ENCODE results near the gene EFR3B.

EFR3B gene

GRCh38 chr2:25178976-25179375 is 137.1 kb downstream of the EFR3B start:
- Histone ChIP-seq H3K4me1 (ENCODE audit: control insufficient read depth in 1 of 2, insufficient read depth in 1 of 2, low read depth in 1 of 2, low read length in 1 of 2) (no peaks in the 10 kb centered on the region), H3K36me3 (no peaks in the 10 kb centered on the region), H3K27me3 (peaks cover 24% of the 10 kb centered on the region), H3K4me3 (ENCODE audit: low read depth in 1 of 2, low read length in 1 of 2) (no peak overlapping the region), H3K9me3 (no peaks in the 10 kb centered on the region), H3K27ac (no peak overlapping the region)
- TF ChIP-seq CTCF (IDR thresholded peaks at IDR 0.05) = no peak

GRCh38 chr2:25184254-25184653 is 142.4 kb downstream of the EFR3B start:
- TF ChIP-seq CTCF (IDR thresholded peaks at IDR 0.05) = no peak
- H3K4me3 ChIP-seq (ENCODE audit: low read depth in 1 of 2, low read length in 1 of 2) = no peak overlapping the region
- no peaks in the 10 kb centered on the region for H3K9me3 ChIP-seq
- H3K27me3 ChIP-seq = peaks cover 11% of the 10 kb centered on the region
- no peaks in the 10 kb centered on the region for H3K4me1 ChIP-seq (ENCODE audit: control insufficient read depth in 1 of 2, insufficient read depth in 1 of 2, low read depth in 1 of 2, low read length in 1 of 2)
- H3K27ac ChIP-seq = no peak overlapping the region
- no peaks in the 10 kb centered on the region for H3K36me3 ChIP-seq

- no peaks in the 10 kb centered on the region for H3K36me3 ChIP-seq
- no peaks in the 10 kb centered on the region for H3K27me3 ChIP-seq
- H3K4me1 ChIP-seq (ENCODE audit: control insufficient read depth in 1 of 2, insufficient read depth in 1 of 2, low read depth in 1 of 2, low read length in 1 of 2) = no peaks in the 10 kb centered on the region
- H3K27ac ChIP-seq = no peak overlapping the region
- H3K4me3 ChIP-seq (ENCODE audit: low read depth in 1 of 2, low read length in 1 of 2) = no peak overlapping the region
- no peaks in the 10 kb centered on the region for H3K9me3 ChIP-seq
- no peak for TF ChIP-seq CTCF (IDR thresholded peaks at IDR 0.05)
These were observed 146.0 kb downstream of the EFR3B start for GRCh38 chr2:25187729-25188350.

GRCh38 chr2:25188405-25188804 is 146.5 kb downstream of the EFR3B start:
- no peaks in the 10 kb centered on the region for H3K27me3 ChIP-seq
- no peaks in the 10 kb centered on the region for H3K9me3 ChIP-seq
- H3K36me3 ChIP-seq = no peaks in the 10 kb centered on the region
- H3K4me3 ChIP-seq (ENCODE audit: low read depth in 1 of 2, low read length in 1 of 2) = no peak overlapping the region
- no peak overlapping the region for H3K27ac ChIP-seq
- no peak for TF ChIP-seq CTCF (IDR thresholded peaks at IDR 0.05)
- no peaks in the 10 kb centered on the region for H3K4me1 ChIP-seq (ENCODE audit: control insufficient read depth in 1 of 2, insufficient read depth in 1 of 2, low read depth in 1 of 2, low read length in 1 of 2)

GRCh38 chr2:25190536-25190935 is 148.7 kb downstream of the EFR3B start:
- Histone ChIP-seq H3K4me3 (ENCODE audit: low read depth in 1 of 2, low read length in 1 of 2) (no peak overlapping the region), H3K27me3 (no peaks in the 10 kb centered on the region), H3K36me3 (no peaks in the 10 kb centered on the region), H3K4me1 (ENCODE audit: control insufficient read depth in 1 of 2, insufficient read depth in 1 of 2, low read depth in 1 of 2, low read length in 1 of 2) (no peaks in the 10 kb centered on the region), H3K9me3 (no peaks in the 10 kb centered on the region), H3K27ac (no peak overlapping the region)
- no peak for TF ChIP-seq CTCF (IDR thresholded peaks at IDR 0.05)

Measured in neutrophil (primary cell).